ENCODE data around the gene CALD1.

DNA sequence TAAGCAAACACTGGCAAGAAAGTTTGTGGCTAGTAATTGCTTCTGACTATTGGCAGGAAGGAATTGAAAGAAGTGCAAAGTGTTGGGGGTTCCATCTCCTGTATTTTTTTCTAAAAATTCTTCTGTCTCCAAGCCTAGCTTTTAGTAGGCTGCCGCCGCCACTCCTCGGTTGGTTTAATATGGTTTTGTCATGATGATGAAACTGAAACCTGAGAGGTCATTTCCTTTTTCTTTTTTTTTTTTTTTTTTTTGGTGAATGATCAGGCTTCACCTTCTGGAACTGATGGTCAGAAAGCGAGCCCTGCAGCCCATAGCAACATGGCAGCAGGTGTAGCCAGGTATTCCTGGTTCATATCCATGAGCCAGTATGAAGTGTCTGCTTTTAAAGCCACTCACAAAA lies 131.5 kb downstream of the CALD1 start:
- TF ChIP-seq, protein P1, sequence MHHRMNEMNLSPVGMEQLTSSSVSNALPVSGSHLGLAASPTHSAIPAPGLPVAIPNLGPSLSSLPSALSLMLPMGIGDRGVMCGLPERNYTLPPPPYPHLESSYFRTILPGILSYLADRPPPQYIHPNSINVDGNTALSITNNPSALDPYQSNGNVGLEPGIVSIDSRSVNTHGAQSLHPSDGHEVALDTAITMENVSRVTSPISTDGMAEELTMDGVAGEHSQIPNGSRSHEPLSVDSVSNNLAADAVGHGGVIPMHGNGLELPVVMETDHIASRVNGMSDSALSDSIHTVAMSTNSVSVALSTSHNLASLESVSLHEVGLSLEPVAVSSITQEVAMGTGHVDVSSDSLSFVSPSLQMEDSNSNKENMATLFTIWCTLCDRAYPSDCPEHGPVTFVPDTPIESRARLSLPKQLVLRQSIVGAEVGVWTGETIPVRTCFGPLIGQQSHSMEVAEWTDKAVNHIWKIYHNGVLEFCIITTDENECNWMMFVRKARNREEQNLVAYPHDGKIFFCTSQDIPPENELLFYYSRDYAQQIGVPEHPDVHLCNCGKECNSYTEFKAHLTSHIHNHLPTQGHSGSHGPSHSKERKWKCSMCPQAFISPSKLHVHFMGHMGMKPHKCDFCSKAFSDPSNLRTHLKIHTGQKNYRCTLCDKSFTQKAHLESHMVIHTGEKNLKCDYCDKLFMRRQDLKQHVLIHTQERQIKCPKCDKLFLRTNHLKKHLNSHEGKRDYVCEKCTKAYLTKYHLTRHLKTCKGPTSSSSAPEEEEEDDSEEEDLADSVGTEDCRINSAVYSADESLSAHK (tag by site-specific recombination; IDR thresholded peaks at IDR 0.05), result no peak
- TF ChIP-seq, protein P2, sequence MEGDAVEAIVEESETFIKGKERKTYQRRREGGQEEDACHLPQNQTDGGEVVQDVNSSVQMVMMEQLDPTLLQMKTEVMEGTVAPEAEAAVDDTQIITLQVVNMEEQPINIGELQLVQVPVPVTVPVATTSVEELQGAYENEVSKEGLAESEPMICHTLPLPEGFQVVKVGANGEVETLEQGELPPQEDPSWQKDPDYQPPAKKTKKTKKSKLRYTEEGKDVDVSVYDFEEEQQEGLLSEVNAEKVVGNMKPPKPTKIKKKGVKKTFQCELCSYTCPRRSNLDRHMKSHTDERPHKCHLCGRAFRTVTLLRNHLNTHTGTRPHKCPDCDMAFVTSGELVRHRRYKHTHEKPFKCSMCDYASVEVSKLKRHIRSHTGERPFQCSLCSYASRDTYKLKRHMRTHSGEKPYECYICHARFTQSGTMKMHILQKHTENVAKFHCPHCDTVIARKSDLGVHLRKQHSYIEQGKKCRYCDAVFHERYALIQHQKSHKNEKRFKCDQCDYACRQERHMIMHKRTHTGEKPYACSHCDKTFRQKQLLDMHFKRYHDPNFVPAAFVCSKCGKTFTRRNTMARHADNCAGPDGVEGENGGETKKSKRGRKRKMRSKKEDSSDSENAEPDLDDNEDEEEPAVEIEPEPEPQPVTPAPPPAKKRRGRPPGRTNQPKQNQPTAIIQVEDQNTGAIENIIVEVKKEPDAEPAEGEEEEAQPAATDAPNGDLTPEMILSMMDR (tag by site-specific recombination; IDR thresholded peaks at IDR 0.05), result no peak
- no peak for TF ChIP-seq ZIC2 (tag by site-specific recombination; IDR thresholded peaks at IDR 0.05)
- no peak for TF ChIP-seq ZNF24 (tag by site-specific recombination; IDR thresholded peaks at IDR 0.05)
- TF ChIP-seq, protein P3, sequence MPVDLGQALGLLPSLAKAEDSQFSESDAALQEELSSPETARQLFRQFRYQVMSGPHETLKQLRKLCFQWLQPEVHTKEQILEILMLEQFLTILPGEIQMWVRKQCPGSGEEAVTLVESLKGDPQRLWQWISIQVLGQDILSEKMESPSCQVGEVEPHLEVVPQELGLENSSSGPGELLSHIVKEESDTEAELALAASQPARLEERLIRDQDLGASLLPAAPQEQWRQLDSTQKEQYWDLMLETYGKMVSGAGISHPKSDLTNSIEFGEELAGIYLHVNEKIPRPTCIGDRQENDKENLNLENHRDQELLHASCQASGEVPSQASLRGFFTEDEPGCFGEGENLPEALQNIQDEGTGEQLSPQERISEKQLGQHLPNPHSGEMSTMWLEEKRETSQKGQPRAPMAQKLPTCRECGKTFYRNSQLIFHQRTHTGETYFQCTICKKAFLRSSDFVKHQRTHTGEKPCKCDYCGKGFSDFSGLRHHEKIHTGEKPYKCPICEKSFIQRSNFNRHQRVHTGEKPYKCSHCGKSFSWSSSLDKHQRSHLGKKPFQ (tag by site-specific recombination; IDR thresholded peaks at IDR 0.05), result no peak
- TF ChIP-seq ZNF530 (tag by site-specific recombination; IDR thresholded peaks at IDR 0.05; ENCODE audit: low read depth), result no peak
- TF ChIP-seq, protein P4, sequence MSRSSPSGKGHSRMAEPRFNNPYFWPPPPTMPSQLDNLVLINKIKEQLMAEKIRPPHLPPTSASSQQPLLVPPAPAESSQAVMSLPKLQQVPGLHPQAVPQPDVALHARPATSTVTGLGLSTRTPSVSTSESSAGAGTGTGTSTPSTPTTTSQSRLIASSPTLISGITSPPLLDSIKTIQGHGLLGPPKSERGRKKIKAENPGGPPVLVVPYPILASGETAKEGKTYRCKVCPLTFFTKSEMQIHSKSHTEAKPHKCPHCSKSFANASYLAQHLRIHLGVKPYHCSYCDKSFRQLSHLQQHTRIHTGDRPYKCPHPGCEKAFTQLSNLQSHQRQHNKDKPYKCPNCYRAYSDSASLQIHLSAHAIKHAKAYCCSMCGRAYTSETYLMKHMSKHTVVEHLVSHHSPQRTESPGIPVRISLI (tag by site-specific recombination; IDR thresholded peaks at IDR 0.05), result no peak
- TF ChIP-seq, protein P5, sequence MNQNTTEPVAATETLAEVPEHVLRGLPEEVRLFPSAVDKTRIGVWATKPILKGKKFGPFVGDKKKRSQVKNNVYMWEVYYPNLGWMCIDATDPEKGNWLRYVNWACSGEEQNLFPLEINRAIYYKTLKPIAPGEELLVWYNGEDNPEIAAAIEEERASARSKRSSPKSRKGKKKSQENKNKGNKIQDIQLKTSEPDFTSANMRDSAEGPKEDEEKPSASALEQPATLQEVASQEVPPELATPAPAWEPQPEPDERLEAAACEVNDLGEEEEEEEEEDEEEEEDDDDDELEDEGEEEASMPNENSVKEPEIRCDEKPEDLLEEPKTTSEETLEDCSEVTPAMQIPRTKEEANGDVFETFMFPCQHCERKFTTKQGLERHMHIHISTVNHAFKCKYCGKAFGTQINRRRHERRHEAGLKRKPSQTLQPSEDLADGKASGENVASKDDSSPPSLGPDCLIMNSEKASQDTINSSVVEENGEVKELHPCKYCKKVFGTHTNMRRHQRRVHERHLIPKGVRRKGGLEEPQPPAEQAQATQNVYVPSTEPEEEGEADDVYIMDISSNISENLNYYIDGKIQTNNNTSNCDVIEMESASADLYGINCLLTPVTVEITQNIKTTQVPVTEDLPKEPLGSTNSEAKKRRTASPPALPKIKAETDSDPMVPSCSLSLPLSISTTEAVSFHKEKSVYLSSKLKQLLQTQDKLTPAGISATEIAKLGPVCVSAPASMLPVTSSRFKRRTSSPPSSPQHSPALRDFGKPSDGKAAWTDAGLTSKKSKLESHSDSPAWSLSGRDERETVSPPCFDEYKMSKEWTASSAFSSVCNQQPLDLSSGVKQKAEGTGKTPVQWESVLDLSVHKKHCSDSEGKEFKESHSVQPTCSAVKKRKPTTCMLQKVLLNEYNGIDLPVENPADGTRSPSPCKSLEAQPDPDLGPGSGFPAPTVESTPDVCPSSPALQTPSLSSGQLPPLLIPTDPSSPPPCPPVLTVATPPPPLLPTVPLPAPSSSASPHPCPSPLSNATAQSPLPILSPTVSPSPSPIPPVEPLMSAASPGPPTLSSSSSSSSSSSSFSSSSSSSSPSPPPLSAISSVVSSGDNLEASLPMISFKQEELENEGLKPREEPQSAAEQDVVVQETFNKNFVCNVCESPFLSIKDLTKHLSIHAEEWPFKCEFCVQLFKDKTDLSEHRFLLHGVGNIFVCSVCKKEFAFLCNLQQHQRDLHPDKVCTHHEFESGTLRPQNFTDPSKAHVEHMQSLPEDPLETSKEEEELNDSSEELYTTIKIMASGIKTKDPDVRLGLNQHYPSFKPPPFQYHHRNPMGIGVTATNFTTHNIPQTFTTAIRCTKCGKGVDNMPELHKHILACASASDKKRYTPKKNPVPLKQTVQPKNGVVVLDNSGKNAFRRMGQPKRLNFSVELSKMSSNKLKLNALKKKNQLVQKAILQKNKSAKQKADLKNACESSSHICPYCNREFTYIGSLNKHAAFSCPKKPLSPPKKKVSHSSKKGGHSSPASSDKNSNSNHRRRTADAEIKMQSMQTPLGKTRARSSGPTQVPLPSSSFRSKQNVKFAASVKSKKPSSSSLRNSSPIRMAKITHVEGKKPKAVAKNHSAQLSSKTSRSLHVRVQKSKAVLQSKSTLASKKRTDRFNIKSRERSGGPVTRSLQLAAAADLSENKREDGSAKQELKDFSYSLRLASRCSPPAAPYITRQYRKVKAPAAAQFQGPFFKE (tag by site-specific recombination; IDR thresholded peaks at IDR 0.05; ENCODE audit: borderline replicate concordance), result no peak
- no peak for TF ChIP-seq ZNF501 (tag by site-specific recombination; IDR thresholded peaks at IDR 0.05)
- TF ChIP-seq ZNF747 (tag by site-specific recombination; IDR thresholded peaks at IDR 0.05), result no peak
- TF ChIP-seq KLF1 (tag by site-specific recombination; IDR thresholded peaks at IDR 0.05), result no peak
- TF ChIP-seq ZNF660 (tag by site-specific recombination; IDR thresholded peaks at IDR 0.05), result no peak
- TF ChIP-seq ZNF138 (tag by site-specific recombination; IDR thresholded peaks at IDR 0.05; ENCODE audit: borderline replicate concordance), result no peak

Data from HEK293 (cell line).